Measurements from ENCODE around the gene MYCBP2. TPM values are rescaled to one million over a fixed set of nuclear protein-coding genes. Genes with fewer than 3 reads are reported as not detected.
"Not testable (repeated sequence)": the region's sequence is repeated elsewhere in the genome, so short reads cannot be mapped to it uniquely, and the experiment has no call there.

MYCBP2 gene
- total RNA-seq, 1 donor from 2014 or later = 44.1 TPM

DNA sequence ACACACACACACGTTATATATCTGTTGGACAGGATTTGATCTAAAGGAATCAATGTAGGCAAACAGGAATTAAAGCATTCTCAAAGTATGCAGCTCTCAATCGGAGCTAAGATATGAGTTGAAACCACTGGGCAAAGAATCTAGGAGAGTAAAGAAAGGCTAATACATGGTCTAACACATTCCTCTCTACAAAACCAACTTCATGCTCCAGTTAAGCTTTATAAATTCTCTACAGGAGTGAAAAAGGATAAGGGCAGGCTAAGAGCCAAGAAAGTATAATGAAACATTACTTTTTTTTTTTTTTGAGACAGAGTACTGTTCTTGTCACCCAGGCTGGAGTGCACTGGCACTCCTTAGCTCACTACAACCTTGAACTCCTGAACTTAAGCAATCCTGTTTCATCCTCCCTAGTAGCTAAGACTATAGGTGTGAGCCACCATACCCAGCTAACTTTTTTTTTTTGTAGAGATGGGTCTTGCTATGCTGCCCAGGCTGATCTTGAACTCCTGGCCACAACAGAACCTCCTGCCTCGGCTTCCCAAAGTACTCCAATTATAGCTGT is 310.6 kb downstream of the MYCBP2 start:
- ATAC-seq (peak; percentile 44), DNase-seq (no peak)
- intact Hi-C loops (cut with micrococcal nuclease) = no loop called here

DNA sequence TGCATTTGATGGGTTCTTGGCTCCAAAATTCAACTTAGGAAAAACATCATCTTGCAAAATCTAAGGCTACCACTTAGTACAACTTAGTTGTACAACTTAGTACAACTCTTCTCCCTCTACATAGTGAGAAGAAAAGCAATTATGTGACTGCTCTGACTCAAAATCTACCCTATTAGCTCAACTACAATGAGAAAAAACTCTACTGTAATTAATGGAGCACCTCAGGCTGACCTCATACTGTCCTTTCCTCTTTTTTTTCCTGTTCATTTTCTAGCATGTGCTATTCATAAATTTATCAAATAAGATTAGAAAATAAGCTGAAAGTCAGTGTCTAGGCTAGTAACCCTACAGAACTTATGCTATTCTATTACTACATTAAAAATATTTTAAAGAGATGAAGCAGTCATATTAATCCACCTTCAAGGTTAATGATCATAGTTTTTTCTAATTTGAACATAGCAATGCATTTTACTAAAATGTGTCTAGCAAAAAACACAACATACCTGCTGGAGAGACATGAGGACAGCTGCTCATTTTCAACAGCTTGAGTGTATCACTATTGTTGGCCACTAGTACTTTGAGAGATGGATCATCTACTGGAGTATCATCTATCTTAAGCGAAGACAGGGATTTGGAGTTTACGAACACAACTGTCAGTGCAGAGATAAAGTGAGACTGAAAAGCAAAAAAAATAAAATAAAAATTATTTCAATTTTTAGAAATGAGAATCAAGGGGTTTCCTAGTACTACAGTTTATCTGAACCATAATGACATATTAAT is 311.8 kb downstream of the MYCBP2 start:
- no peak for DNase-seq
- intact Hi-C loops (cut with micrococcal nuclease) = no loop called here
- ATAC-seq = no peak

DNA sequence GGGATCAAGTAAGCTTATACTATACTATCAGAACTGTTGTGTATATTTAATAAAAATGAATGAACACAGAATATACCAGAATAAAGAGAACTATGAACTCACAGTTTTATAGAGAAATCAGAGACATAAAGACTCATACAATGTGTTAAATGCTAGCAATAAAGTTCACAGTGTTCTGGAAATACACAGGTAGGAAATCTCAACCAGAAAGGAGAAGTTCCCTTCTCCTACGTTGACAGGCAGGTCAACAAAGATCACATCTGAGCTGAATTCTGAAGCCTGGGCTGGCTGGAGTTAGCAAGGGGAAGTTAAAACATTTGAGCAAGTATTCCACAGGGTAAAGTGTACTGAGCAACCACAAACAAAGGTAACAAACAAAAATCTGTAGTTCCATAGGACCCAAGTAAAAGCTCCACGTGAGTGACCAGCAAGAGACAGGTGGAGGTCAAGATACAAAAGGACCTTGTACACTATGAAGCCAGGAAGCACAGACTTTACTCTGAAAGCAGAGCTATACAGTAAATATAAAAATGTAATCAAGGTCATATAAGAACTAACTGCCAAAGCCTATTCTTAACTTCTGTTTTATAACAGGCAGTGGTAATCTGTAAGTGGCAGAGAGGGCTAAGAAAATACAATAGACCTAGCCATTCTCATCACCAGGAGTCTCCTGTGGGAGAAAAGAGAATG is 312.9 kb downstream of the MYCBP2 start:
- intact Hi-C loops (cut with micrococcal nuclease) = no loop called here
- DNase-seq = no peak
- ATAC-seq = peak; percentile 8

DNA sequence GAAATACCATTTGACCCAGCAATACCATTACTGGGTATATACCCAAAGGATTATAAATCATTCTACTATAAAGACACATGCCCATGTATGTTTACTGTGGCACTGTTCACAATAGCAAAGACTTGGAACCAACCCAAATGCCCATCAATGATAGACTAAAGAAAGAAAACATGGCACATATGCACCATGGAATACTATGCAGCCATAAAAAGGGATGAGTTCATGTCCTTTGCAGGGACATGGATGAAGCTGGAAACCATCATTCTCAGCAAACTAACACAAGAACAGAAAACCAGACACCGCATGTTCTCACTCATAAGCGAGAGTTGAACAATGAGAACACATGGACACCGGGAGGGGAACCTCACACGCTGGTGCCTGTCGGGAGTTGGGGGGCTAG is 317.2 kb downstream of the MYCBP2 start:
- DNase-seq; intact Hi-C loops (cut with micrococcal nuclease); ATAC-seq: not testable (repeated sequence)

DNA sequence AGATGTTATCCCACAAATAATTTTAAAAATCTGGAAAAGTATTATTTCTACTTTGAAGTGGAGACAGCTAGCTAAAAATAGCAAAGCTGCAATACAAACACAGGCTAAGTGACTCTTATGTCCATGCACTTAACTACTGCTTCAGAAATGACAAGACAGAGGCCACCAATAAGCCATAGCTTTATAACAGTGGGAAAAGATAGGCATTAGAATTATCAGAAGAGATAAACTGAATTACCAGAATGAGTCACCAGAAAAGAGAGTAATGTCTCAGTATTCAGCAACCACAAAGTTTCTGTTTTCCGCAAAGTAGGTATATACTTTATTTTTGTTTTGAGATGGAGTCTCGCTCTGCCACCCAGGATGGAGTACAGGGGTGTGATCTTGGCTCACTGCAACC is 317.9 kb downstream of the MYCBP2 start:
- intact Hi-C loops (cut with micrococcal nuclease) = no loop called here

DNA sequence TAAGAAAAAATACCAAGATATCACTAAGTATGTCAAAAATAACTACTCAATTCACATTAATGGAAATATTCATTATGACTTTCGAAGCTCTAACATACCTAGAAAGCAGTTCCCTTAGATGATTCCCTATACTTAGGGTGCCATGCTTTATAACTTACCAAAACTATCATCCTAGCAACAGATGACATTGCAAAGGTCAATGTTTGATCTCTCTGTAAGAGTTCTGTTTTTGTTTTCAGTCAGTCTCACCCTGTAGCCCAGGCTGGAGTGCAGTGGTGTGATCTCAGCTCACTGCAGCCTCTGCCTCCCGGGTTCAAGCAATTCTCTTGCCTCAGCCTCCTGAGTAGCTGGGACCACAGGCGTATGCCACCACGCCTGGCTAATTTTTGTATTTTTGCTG is 318.6 kb downstream of the MYCBP2 start:
- peak; percentile 61 for ATAC-seq
- DNase-seq; intact Hi-C loops (cut with micrococcal nuclease): not testable (repeated sequence)

More for the DNA sequence above, 317.9 kb downstream of the MYCBP2 start:
- DNase-seq = no peak
- peak; percentile 71 for ATAC-seq

DNA sequence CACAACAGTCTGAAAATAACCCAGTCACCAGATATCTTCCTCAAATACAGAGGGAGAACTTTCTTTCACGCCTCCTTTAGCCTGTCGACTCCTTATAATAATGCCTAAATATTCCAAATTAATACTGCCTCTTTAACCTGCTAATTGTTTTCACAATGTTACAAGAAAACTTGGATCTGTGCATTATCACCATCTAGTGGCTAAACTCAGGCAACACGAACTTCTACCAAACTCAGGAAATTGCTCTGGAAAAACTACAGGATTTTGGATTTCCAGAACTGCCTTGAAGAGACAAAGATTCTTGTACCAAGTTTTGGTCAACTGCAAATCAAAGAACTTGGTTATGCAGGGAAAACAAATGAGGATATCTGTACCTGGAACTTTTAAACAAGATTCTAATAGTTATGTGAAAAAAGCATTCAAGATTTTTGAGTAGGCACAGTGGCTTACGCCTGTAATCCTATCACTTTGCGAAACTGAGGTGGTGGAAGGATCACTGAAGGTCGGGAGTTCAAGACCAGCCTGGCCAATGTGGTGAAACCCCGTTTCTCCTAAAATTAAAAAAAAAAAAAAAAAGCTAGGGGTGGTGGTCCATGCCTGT is 324.2 kb downstream of the MYCBP2 start:
- ATAC-seq (peak; percentile 41), DNase-seq (no peak)
- intact Hi-C loops (cut with micrococcal nuclease) = no loop called here

DNA sequence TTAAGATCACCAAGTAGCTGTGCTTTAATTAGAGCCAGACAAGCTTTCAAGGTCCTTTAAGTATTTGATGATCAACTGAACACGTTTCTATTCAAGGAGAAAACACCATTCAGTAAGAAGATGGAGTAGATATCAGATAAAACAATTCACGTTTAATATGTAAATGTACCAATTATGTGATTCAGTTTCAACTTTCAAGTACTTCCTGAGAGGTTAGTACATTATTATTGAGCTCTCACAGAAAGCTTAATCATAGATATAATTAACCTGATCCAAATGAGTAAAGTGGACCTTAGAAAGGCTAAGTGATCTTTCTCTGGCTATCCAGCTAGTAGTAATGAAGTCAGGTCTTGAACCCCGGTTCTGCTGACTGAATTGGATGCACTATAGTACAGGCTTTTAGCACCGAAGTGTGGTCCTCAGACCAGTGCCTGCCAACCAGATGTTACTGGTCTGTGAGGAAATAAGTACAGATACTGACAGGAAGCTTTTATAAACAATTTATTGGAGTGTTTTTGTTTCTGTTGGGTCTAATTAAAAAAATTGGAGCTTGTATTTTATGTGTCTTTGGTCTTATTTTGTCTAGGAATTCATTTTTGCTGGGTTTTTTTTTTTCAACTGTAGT is 324.8 kb downstream of the MYCBP2 start:
- ATAC-seq = peak; percentile 51
- intact Hi-C loops (cut with micrococcal nuclease) = no loop called here
- DNase-seq = no peak

DNA sequence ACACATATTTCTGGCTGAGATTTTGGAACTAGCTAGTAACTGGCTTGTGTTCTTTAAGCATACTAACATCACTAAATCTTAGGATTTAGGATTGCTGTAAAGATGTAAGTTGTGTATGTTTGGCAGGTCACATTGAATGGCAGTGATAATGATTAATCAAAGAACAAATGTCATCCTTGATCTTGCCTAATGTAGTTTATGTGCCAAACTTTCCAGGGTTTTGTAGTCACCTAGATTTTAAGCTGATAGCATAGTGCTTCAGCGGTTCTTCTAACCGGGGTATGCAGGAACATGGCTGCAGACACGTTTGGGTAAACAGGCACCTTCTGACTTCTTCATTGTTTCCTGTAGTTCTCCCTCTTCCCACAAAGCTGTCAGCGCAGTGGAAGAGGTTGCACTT is 325.4 kb downstream of the MYCBP2 start:
- intact Hi-C loops (cut with micrococcal nuclease) = no loop called here
- ATAC-seq = peak; percentile 25

DNA sequence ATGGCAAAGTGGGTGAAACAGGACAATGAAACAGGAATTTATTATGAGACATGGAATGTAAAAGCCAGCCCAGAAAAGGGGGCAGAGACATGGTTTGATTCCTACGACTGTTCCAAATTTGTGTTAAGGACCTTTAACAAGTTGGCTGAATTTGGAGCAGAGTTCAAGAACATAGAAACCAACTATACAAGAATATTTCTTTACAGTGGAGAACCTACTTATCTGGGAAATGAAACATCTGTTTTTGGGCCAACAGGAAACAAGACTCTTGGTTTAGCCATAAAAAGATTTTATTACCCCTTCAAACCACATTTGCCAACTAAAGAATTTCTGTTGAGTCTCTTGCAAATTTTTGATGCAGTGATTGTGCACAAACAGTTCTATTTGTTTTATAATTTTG is 326.4 kb downstream of the MYCBP2 start:
- no peak for DNase-seq
- no peak for ATAC-seq
- intact Hi-C loops (cut with micrococcal nuclease) = no loop called here

More for the DNA sequence above, 325.4 kb downstream of the MYCBP2 start:
- DNase-seq = no peak

Other genes with a start within 250 kb of the MYCBP2 start
- gene SCEL, start 208.6 kb upstream of the MYCBP2 start, total RNA-seq = not detected

All from left ventricle myocardium superior (tissue), 1 donor.